CD8-positive, alpha-beta memory T cell (primary cell): Measurements from ENCODE around the gene SLC15A2. TPM values are rescaled to one million over a fixed set of nuclear protein-coding genes. Genes with fewer than 3 reads are reported as not detected.
"Not testable (repeated sequence)": the region's sequence is repeated elsewhere in the genome, so short reads cannot be mapped to it uniquely, and the experiment has no call there.

Experiments used
- CTCF ChIA-PET: fragments of 350-600 bp; sonication (Branson Sonifier 250); formaldehyde crosslinking; loops from one replicate; lab custom pipeline; 2021; ENCODE audit warnings: antibody characterized with exemption; lab: Charles Lee
- POLR2A ChIA-PET: fragments of 350-600 bp; sonication (Branson Sonifier 250); formaldehyde crosslinking; loops from one replicate; lab custom pipeline; 2021; ENCODE audit warnings: antibody characterized with exemption; lab: Charles Lee
- DNase-seq, 5 donors: peaks; one replicate each; pipeline versions ENCODE4 v3.0.0 to v3.0.0-alpha.2; 2020 to 2022; ENCODE audit warnings: mixed read lengths in 1 of 5
- H3K27ac ChIP-seq: one replicate; pipeline ENCODE4 v1.7.0; 2013; ENCODE audit warnings: low read depth, mild to moderate bottlenecking, low read length, moderate library complexity
- H3K27me3 ChIP-seq: 2 replicates; pipeline ENCODE4 v1.7.0; 2013; ENCODE audit warnings: low read length, mild to moderate bottlenecking; ENCODE audit not compliant: insufficient read depth, poor library complexity, severe bottlenecking
- H3K36me3 ChIP-seq: 2 replicates; pipeline ENCODE4 v1.7.0; 2013; ENCODE audit warnings: mild to moderate bottlenecking, low read length, moderate library complexity; ENCODE audit not compliant: insufficient read depth
- H3K4me1 ChIP-seq: 2 replicates; pipeline ENCODE4 v1.7.0; 2013; ENCODE audit warnings: mild to moderate bottlenecking, low read length, moderate library complexity; ENCODE audit not compliant: insufficient read depth
- H3K4me3 ChIP-seq: 2 replicates; pipeline ENCODE4 v1.7.0; 2013; ENCODE audit warnings: mild to moderate bottlenecking, low read length
- H3K9me3 ChIP-seq: 2 replicates; pipeline ENCODE4 v1.7.0; 2013; ENCODE audit warnings: mild to moderate bottlenecking, low read length
- H3K27ac Mint-ChIP-seq, 8 donors: one replicate each; pipeline ENCODE4 v1.8.0; 2020 to 2021; ENCODE audit warnings: mixed read lengths in 8 of 8, mild to moderate bottlenecking in 6 of 8, inconsistent platforms in 3 of 8, moderate library complexity in 3 of 8
- H3K27me3 Mint-ChIP-seq, 2 donors: one replicate each; pipeline ENCODE4 v1.8.0; 2020 to 2021; ENCODE audit warnings: mixed read lengths in 2 of 2, mild to moderate bottlenecking in 1 of 2, moderate library complexity in 1 of 2
- H3K36me3 Mint-ChIP-seq, 3 donors: one replicate each; pipeline ENCODE4 v1.8.0; 2020 to 2021; ENCODE audit warnings: mixed read lengths in 3 of 3, inconsistent platforms in 1 of 3, mild to moderate bottlenecking in 1 of 3
- H3K4me1 Mint-ChIP-seq, 3 donors: one replicate each; pipeline ENCODE4 v1.8.0; 2020 to 2021; ENCODE audit warnings: mixed read lengths in 3 of 3, inconsistent platforms in 1 of 3, mild to moderate bottlenecking in 1 of 3
- H3K4me3 Mint-ChIP-seq, 7 donors: one replicate each; pipeline ENCODE4 v1.8.0; 2020 to 2021; ENCODE audit warnings: mixed read lengths in 7 of 7, mild to moderate bottlenecking in 6 of 7, moderate library complexity in 4 of 7, inconsistent platforms in 2 of 7
- H3K9me3 Mint-ChIP-seq, 5 donors: one replicate each; pipeline ENCODE4 v1.8.0; 2020 to 2022; ENCODE audit warnings: mixed read lengths in 5 of 5, mild to moderate bottlenecking in 3 of 5, moderate library complexity in 2 of 5, inconsistent platforms in 1 of 5
- polyA plus RNA-seq: library from polyadenylated mRNA; unstranded; fragments of 300-500 nt; fragmentation: Illumina TruSeq; gene quantifications from one replicate; pipeline ENCODE4 v1.2.3, GENCODE V29; 2021
- total RNA-seq, 2 experiments: library from RNA; stranded (reverse); gene quantifications; one replicate each; pipeline ENCODE4 v1.2.3, GENCODE V29; 2021

Gene SLC15A2, protein sequence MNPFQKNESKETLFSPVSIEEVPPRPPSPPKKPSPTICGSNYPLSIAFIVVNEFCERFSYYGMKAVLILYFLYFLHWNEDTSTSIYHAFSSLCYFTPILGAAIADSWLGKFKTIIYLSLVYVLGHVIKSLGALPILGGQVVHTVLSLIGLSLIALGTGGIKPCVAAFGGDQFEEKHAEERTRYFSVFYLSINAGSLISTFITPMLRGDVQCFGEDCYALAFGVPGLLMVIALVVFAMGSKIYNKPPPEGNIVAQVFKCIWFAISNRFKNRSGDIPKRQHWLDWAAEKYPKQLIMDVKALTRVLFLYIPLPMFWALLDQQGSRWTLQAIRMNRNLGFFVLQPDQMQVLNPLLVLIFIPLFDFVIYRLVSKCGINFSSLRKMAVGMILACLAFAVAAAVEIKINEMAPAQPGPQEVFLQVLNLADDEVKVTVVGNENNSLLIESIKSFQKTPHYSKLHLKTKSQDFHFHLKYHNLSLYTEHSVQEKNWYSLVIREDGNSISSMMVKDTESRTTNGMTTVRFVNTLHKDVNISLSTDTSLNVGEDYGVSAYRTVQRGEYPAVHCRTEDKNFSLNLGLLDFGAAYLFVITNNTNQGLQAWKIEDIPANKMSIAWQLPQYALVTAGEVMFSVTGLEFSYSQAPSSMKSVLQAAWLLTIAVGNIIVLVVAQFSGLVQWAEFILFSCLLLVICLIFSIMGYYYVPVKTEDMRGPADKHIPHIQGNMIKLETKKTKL
- total RNA-seq, result under 1 TPM; 0.88 to 0.91 TPM
- 0.15 TPM for polyA plus RNA-seq

DNA sequence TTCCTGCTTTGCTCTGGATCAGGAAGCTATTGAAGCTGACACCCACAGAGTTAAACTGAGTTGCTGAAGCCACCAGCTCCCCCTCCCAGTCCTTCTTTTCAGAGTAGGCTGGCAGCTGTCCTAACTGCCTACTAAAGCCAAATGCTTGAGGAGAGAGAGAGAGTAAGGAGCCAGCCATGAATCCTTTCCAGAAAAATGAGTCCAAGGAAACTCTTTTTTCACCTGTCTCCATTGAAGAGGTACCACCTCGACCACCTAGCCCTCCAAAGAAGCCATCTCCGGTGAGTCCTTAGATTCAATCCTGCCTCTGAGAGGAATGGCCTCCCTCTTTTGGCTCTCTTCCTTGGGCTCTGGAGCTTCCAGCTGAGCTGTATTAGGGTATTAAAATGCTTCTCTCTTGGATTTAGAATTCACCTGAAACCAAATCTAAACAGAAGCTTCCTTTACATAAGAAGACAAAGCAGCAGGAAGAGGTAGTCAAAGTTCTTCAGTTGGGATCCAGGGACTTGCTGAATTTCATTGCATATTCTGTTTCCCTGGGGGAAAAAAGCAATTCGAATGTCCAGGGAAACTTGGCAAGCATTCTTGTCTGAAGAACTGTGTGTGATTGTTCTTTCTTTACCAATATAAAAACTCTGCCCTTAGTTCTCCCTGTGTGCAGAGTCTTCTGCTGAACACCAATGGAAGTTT, at the start of gene SLC15A2:
SLC15A2 (plus strand) TSS at position 101 of the 690 bp plus-strand sequence; CDS start at position 177, 76 bp downstream.
- Mint-ChIP-seq H3K27ac (no peak within 1 kb of the TSS), H3K4me3 (no peak within 1 kb of the TSS), H3K27me3 (peaks cover 0 to 2% of the 10 kb centered on the region in 2 donors), H3K9me3 (no peaks in the 10 kb centered on the region), H3K4me1 (no peaks in the 10 kb centered on the region), H3K36me3 (peaks cover 1 to 4% (median 3%) of the 10 kb centered on the region in 3 donors)
- Histone ChIP-seq H3K36me3 (no peaks in the 10 kb centered on the region), H3K4me1 (no peaks in the 10 kb centered on the region), H3K27me3 (no peaks in the 10 kb centered on the region), H3K27ac (no peak within 1 kb of the TSS), H3K4me3 (no peak within 1 kb of the TSS), H3K9me3 (no peaks in the 10 kb centered on the region)
- ChIA-PET POLR2A (no interaction called here), CTCF (no interaction called here)
- no peak for DNase-seq

DNA sequence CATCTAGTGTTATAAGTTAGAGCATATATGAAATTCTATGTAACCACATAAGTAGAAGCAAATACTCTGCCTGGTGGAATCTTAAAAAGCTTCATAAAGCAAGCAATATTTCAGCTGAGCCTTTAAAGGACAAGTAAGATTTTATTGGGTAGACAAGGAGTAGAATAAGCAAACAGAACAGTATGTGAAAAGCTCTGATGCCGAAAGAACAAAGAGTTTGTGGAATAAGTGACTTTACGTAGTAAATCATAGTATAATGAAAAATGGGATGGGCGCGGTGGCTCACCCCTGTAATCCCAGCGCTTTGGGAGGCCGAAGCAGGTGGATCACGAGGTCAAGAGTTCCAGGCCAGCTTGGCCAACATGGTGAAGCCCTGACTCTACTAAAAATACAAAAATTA, 49.3 kb upstream of the SLC15A2 start:
- H3K27ac ChIP-seq, result no peak overlapping the region
- H3K9me3 Mint-ChIP-seq, result no peaks in the 10 kb centered on the region

DNA sequence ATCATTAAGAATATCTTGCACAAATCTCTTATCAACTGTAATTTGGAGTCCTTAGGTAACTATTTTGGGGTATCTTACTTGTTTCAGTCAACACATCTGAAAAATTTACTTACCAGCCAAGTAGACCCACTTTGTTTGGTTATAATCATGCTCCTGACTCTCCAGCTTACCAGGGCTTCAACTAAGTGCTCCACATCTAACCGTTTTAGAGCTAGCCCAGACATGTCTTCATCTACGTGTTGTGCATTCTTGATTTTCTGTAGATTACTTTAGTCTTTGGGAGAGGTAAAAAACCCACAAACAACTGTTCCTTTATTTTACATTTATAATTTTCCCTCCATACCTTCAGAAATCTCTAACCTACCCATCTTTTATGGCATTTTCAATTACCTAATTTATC, 41.9 kb upstream of the SLC15A2 start:
- ChIA-PET CTCF (no interaction called here), POLR2A (no interaction called here)
- Mint-ChIP-seq H3K4me3 (no peak overlapping the region), H3K4me1 (no peaks in the 10 kb centered on the region), H3K9me3 (no peaks in the 10 kb centered on the region), H3K36me3 (peaks cover 3 to 7% (median 6%) of the 10 kb centered on the region in 3 donors), H3K27me3 (no peaks in the 10 kb centered on the region), H3K27ac (no peak overlapping the region)
- Histone ChIP-seq H3K36me3 (no peaks in the 10 kb centered on the region), H3K9me3 (no peaks in the 10 kb centered on the region), H3K4me3 (no peak overlapping the region), H3K4me1 (no peaks in the 10 kb centered on the region), H3K27ac (no peak overlapping the region), H3K27me3 (no peaks in the 10 kb centered on the region)
- DNase-seq, result no peak

More for the DNA sequence above, 49.3 kb upstream of the SLC15A2 start:
- no peak for DNase-seq
- H3K27me3 Mint-ChIP-seq, result no peaks in the 10 kb centered on the region
- ChIA-PET CTCF (no interaction called here), POLR2A (no interaction called here)
- no peaks in the 10 kb centered on the region for H3K36me3 ChIP-seq
- H3K4me1 Mint-ChIP-seq, result no peaks in the 10 kb centered on the region
- H3K4me3 Mint-ChIP-seq, result no peak overlapping the region
- no peaks in the 10 kb centered on the region for H3K27me3 ChIP-seq
- H3K36me3 Mint-ChIP-seq, result peaks cover 0 to 4% (median 3%) of the 10 kb centered on the region in 3 donors
- no peaks in the 10 kb centered on the region for H3K4me1 ChIP-seq
- no peak overlapping the region for H3K27ac Mint-ChIP-seq
- no peak overlapping the region for H3K4me3 ChIP-seq
- H3K9me3 ChIP-seq, result no peaks in the 10 kb centered on the region

DNA sequence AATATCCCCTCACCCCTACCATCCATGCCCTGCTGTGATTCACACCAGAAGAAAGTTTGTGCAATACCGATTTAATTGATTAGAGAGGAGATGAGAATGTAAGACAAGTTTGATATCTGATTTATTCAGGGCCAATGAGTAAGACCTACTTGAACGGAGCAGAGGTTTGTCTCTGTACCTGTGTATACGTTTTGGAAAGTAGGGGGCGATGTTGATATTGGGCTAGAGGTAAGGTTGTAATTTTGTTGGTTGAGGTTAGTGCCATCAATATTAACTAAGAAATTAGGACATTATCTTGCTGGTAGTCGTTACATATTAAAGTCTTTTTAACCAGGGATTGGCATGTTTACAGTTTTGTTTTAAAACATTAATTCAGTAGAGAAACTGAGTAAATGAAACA, 38.6 kb upstream of the SLC15A2 start:
- ChIA-PET CTCF (no interaction called here), POLR2A (no interaction called here)
- H3K27ac ChIP-seq, result no peak overlapping the region
- Mint-ChIP-seq H3K9me3 (no peaks in the 10 kb centered on the region), H3K36me3 (peaks cover 9 to 18% (median 18%) of the 10 kb centered on the region in 3 donors), H3K27ac (no peak overlapping the region), H3K27me3 (no peaks in the 10 kb centered on the region), H3K4me1 (no peaks in the 10 kb centered on the region), H3K4me3 (no peak overlapping the region)
- H3K4me1 ChIP-seq, result no peaks in the 10 kb centered on the region
- no peak for DNase-seq
- H3K4me3 ChIP-seq, result no peak overlapping the region
- H3K9me3 ChIP-seq, result no peaks in the 10 kb centered on the region
- no peaks in the 10 kb centered on the region for H3K27me3 ChIP-seq
- no peaks in the 10 kb centered on the region for H3K36me3 ChIP-seq

DNA sequence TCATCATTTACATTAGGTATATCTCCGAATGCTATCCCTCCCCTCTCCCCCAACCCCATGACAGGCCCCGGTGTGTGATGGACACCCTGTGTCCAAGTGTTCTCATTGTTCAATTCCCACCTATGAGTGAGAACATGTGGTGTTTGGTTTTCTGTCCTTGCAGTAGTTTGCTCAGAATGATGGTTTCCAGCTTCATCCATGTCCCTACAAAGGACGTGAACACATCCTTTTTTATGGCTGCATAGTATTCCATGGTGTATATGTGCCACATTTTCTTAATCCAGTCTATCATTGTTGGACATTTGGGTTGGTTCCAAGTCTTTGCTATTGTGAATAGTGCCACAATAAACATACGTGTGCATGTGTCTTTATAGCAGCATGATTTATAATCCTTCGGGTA, 36.4 kb upstream of the SLC15A2 start:
- H3K36me3 ChIP-seq, H3K4me1 Mint-ChIP-seq, POLR2A ChIA-PET, H3K9me3 Mint-ChIP-seq, H3K27ac ChIP-seq, H3K9me3 ChIP-seq, DNase-seq, CTCF ChIA-PET, H3K27me3 Mint-ChIP-seq, H3K4me1 ChIP-seq, H3K4me3 Mint-ChIP-seq, H3K27ac Mint-ChIP-seq, H3K27me3 ChIP-seq, H3K4me3 ChIP-seq: not testable (repeated sequence)
- peaks cover 12 to 28% (median 24%) of the 10 kb centered on the region in 3 donors for H3K36me3 Mint-ChIP-seq

DNA sequence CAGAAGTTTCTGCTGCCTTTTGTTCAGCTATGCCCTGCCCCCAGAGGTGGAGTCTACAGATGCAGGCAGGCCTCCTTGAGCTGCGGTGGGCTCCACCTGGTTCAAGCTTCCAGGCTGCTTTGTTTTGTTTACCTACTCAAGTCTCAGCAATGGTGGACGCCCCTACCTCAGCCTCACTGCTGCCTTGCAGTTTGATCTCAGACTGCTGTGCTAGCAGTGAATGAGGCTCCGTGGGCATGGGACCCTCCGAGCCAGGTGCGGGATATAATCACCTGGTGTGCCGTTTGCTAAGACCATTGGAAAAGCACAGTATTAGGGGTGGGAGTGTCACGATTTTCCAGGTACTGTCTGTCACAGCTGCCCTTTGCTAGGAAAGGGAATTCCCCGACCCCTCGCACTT, 31.0 kb upstream of the SLC15A2 start:
- H3K4me3 Mint-ChIP-seq, H3K4me3 ChIP-seq, H3K27me3 Mint-ChIP-seq, H3K9me3 Mint-ChIP-seq, H3K27me3 ChIP-seq, H3K36me3 ChIP-seq, POLR2A ChIA-PET, H3K27ac ChIP-seq, H3K4me1 ChIP-seq, H3K9me3 ChIP-seq, H3K27ac Mint-ChIP-seq, DNase-seq, H3K4me1 Mint-ChIP-seq, CTCF ChIA-PET: not testable (repeated sequence)
- H3K36me3 Mint-ChIP-seq, result peaks cover 6 to 38% (median 18%) of the 10 kb centered on the region in 3 donors

DNA sequence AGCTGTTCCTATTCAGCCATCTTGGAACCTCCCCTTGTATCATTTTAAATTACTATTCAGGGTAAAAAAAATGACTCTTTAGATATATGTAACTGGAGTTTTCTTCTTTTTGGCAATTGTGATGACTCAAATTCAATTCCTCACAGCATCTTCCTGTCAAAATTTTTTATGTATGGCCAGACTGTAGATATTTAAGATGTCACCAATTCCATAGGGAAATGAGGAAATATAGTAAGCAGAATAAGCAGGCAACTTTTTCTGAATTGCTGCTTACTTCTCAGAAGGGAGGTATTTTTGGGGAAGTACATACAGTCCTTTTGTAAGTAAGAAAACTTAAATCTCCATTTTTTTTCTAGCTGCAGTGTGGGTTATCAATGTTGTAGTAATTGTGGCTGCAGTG, 30.4 kb upstream of the SLC15A2 start:
- Histone ChIP-seq H3K9me3 (no peaks in the 10 kb centered on the region), H3K27me3 (no peaks in the 10 kb centered on the region), H3K4me1 (no peaks in the 10 kb centered on the region), H3K36me3 (no peaks in the 10 kb centered on the region), H3K27ac (no peak overlapping the region), H3K4me3 (no peak overlapping the region)
- H3K27ac Mint-ChIP-seq, result no peak overlapping the region
- H3K9me3 Mint-ChIP-seq, result peaks cover 0 to 6% (median 0%) of the 10 kb centered on the region in 5 donors
- ChIA-PET CTCF (interaction anchor here (0.7 kb wide), 1 partner anchor 19 kb away, joined by 3 read pairs; no protein-coding TSS in a partner anchor), POLR2A (no interaction called here)
- H3K4me1 Mint-ChIP-seq, result no peaks in the 10 kb centered on the region
- H3K27me3 Mint-ChIP-seq, result no peaks in the 10 kb centered on the region
- H3K4me3 Mint-ChIP-seq, result no peak overlapping the region
- no peak for DNase-seq
- H3K36me3 Mint-ChIP-seq, result peaks cover 3 to 32% (median 15%) of the 10 kb centered on the region in 3 donors

DNA sequence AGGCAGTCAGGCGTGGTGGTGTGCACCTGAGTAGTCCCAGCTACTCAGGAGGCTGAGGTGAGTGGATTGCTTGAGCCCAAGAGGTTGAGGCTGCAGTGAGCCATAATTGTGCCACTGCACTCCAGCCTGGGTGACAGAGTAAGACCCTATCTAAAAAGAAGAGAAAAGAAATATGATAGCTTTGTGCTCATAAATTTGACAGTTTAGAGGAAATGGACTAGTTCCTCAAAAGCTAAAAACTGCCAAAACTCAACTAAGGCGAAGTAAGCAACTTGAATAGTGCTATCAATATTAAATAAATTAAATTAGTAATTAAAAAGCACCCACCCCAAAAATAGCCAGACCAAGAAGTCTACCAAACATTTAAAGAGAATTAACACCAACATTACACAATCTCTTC, 24.5 kb upstream of the SLC15A2 start:
- ChIA-PET POLR2A (no interaction called here), CTCF (no interaction called here)
- no peaks in the 10 kb centered on the region for H3K9me3 ChIP-seq
- no peak overlapping the region for H3K27ac Mint-ChIP-seq
- peaks cover 0 to 2% of the 10 kb centered on the region in 2 donors for H3K27me3 Mint-ChIP-seq
- H3K4me1 Mint-ChIP-seq, result no peaks in the 10 kb centered on the region
- no peaks in the 10 kb centered on the region for H3K27me3 ChIP-seq
- H3K4me3 Mint-ChIP-seq, result no peak overlapping the region
- H3K4me3 ChIP-seq, result no peak overlapping the region
- H3K36me3 ChIP-seq, result no peaks in the 10 kb centered on the region
- peaks cover 5 to 7% (median 6%) of the 10 kb centered on the region in 3 donors for H3K36me3 Mint-ChIP-seq
- DNase-seq, result no peak
- no peaks in the 10 kb centered on the region for H3K4me1 ChIP-seq
- no peak overlapping the region for H3K27ac ChIP-seq
- H3K9me3 Mint-ChIP-seq, result no peaks in the 10 kb centered on the region
